Large intestine (tissue), 3 donors: ENCODE measurements around the gene CYTL1. TPM values are rescaled to one million over a fixed set of nuclear protein-coding genes. Genes with fewer than 3 reads are reported as not detected.

Experiments used
- DNase-seq, 2 donors: peaks; one replicate each; pipeline versions ENCODE4 v3.0.0 to v3.0.0-alpha.2; 2013
- H3K27ac ChIP-seq: one replicate; pipeline ENCODE4 v1.5.1; 2013; ENCODE audit warnings: low read length
- H3K27me3 ChIP-seq: 2 replicates; pipeline ENCODE4 v1.6.1; 2013; ENCODE audit warnings: low read length; ENCODE audit not compliant: control insufficient read depth, insufficient read depth
- H3K36me3 ChIP-seq: 2 replicates; pipeline ENCODE4 v1.6.1; 2013; ENCODE audit warnings: low read length; ENCODE audit not compliant: control insufficient read depth, insufficient read depth
- H3K4me1 ChIP-seq: one replicate; pipeline ENCODE4 v1.6.1; 2013; ENCODE audit warnings: low read length; ENCODE audit not compliant: control insufficient read depth, insufficient read depth
- H3K4me3 ChIP-seq: one replicate; pipeline ENCODE4 v1.5.1; 2013; ENCODE audit warnings: low read length
- H3K9me3 ChIP-seq: one replicate; pipeline ENCODE4 v1.6.1; 2013; ENCODE audit warnings: mild to moderate bottlenecking, low read depth, low read length, moderate library complexity; ENCODE audit not compliant: control insufficient read depth
- WGBS: methylation state at CpG from one replicate; pipeline ENCODE4 v1.1.5; 2013; ENCODE audit warnings: low lambda C conversion rate; ENCODE audit not compliant: insufficient coverage; 5-methylcytosine and 5-hydroxymethylcytosine counted together
- polyA plus RNA-seq: library from polyadenylated mRNA; unstranded; fragments of 120-200 nt; gene quantifications from one replicate; pipeline ENCODE4 v1.2.1, GENCODE V29; 2013

Gene CYTL1
- polyA plus RNA-seq, 1 donor, result 6.7 TPM

- Histone ChIP-seq H3K9me3 (no peaks in the 10 kb centered on the region), H3K36me3 (no peaks in the 10 kb centered on the region), H3K4me1 (no peaks in the 10 kb centered on the region), H3K4me3 (no peak overlapping the region), H3K27ac (no peak overlapping the region), H3K27me3 (no peaks in the 10 kb centered on the region)
- no peak for DNase-seq
- WGBS, result no CpG with 5 or more reads among the region's 8 CpGs
These were observed 14.9 kb upstream of the CYTL1 start for GRCh38 chr4:5034206-5034605.

DNA sequence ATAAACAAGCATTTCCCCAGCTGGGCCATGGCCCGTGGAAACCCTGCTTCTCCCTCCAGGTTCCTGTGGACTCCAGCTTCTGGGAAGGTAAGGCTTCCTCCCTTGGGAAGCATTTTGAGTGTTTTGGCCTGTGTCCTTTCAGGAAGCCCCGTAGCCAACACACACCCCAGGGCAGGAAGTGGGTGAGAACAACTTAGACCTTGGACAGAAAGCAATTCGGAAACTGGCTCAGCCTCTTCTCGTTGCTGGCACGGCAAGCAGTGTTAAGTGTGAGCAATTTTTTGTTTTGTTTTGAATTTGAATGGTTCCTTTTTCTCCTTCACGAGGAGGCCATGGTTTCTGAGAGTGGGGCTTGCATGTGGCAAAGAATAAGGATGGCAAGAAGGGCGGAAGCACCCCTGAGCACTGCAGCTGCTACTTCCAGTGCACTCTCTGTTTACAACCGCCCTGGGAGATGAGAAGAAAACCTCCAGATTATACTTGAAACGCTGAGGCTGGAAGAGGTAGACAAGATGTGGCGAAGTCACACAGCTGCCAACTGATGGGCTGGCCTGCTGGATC, 14.1 kb upstream of the CYTL1 start:
- no peaks in the 10 kb centered on the region for H3K27me3 ChIP-seq
- H3K36me3 ChIP-seq, result no peaks in the 10 kb centered on the region
- H3K4me3 ChIP-seq, result no peak overlapping the region
- DNase-seq, result no peak
- no peak overlapping the region for H3K27ac ChIP-seq
- 63% methylated on average over 2 of the region's 10 CpGs for WGBS
- no peaks in the 10 kb centered on the region for H3K4me1 ChIP-seq
- no peaks in the 10 kb centered on the region for H3K9me3 ChIP-seq

DNA sequence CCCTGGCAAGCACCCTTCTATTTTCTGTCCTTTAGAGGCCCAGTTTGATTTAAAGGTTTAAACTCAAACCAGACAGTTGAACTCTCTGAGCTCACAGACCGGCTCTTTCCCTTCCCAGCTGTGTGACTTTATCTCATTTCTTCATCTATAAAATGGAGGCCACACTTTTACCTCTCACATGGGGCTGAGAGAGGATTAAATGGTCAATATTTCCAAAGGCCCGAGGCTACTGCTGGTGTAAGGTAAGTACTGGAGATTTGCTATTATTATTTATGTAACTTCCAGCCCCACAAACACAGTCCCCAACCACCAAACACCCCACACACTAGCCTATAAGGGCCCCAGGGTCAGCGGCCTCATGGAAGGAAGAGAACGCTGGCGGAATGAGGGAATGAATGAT, 13.6 kb upstream of the CYTL1 start:
- Histone ChIP-seq H3K9me3 (no peaks in the 10 kb centered on the region), H3K4me1 (no peaks in the 10 kb centered on the region), H3K36me3 (no peaks in the 10 kb centered on the region), H3K4me3 (no peak overlapping the region), H3K27me3 (no peaks in the 10 kb centered on the region), H3K27ac (no peak overlapping the region)
- 57% methylated on average over 1 of the region's 5 CpGs for WGBS
- DNase-seq, result no peak

DNA sequence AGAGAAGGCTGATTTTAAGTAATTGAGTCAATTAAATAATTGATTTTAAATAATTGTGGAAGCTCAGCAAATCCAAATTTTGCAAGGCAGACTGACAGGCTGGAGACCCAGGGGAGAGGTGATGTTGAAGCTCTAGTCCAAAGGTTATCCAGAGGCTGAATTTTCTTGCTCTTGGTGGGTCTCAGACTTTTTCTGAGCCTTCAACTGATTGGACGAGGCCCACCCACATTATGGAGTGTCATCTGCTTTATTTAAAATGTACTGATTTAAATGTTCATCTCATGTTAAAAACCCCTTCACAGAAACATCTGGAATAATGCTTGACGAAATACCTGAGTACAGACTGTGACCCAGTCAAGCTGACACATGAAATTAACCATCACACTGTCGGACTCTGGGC, 11.7 kb upstream of the CYTL1 start:
- no peak for DNase-seq
- Histone ChIP-seq H3K27me3 (no peaks in the 10 kb centered on the region), H3K27ac (no peak overlapping the region), H3K4me1 (no peaks in the 10 kb centered on the region), H3K36me3 (no peaks in the 10 kb centered on the region), H3K4me3 (no peak overlapping the region), H3K9me3 (no peaks in the 10 kb centered on the region)
- no CpG with 5 or more reads among the region's 3 CpGs for WGBS

GRCh38 chr4:5030221-5030620, 11.0 kb upstream of the CYTL1 start:
- H3K27me3 ChIP-seq, result no peaks in the 10 kb centered on the region
- WGBS, result no CpG with 5 or more reads among the region's 4 CpGs
- no peaks in the 10 kb centered on the region for H3K9me3 ChIP-seq
- H3K4me3 ChIP-seq, result no peak overlapping the region
- DNase-seq, result no peak
- H3K27ac ChIP-seq, result no peak overlapping the region
- no peaks in the 10 kb centered on the region for H3K4me1 ChIP-seq
- no peaks in the 10 kb centered on the region for H3K36me3 ChIP-seq

DNA sequence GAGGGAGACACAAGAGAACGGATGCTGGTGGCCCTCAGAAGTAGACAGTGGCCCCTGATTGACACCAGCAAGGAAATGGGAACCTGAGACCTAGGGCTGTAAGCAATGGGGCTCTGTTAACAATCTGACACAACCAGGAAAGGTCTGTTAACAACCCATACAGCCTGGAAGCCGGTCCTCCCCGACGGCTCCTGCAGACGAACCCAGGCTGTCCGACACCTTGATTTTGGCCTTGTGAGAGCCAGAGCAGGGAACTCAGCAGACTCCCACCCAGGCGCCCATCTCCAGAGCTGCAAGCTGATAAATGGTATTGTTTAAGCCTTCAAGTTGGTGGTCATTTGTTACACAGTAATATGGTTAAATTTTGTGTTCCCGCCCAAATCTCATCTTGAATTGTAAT, 10.2 kb upstream of the CYTL1 start:
- DNase-seq, result no peak
- no peaks in the 10 kb centered on the region for H3K9me3 ChIP-seq
- no CpG with 5 or more reads among the region's 8 CpGs for WGBS

GRCh38 chr4:5028480-5028879, 9.2 kb upstream of the CYTL1 start:
- no CpG with 5 or more reads among the region's 2 CpGs for WGBS
- no peaks in the 10 kb centered on the region for H3K4me1 ChIP-seq

More for the DNA sequence above, 10.2 kb upstream of the CYTL1 start:
- no peaks in the 10 kb centered on the region for H3K27me3 ChIP-seq
- H3K4me3 ChIP-seq, result no peak overlapping the region
- H3K27ac ChIP-seq, result no peak overlapping the region
- no peaks in the 10 kb centered on the region for H3K4me1 ChIP-seq
- H3K36me3 ChIP-seq, result no peaks in the 10 kb centered on the region

GRCh38 chr4:5027346-5027745, 8.1 kb upstream of the CYTL1 start:
- H3K36me3 ChIP-seq, result no peaks in the 10 kb centered on the region
- H3K4me3 ChIP-seq, result no peak overlapping the region
- H3K9me3 ChIP-seq, result no peaks in the 10 kb centered on the region
- H3K27ac ChIP-seq, result no peak overlapping the region
- no peaks in the 10 kb centered on the region for H3K4me1 ChIP-seq
- no peaks in the 10 kb centered on the region for H3K27me3 ChIP-seq
- no peak for DNase-seq

More at GRCh38 chr4:5028480-5028879, 9.2 kb upstream of the CYTL1 start:
- no peaks in the 10 kb centered on the region for H3K36me3 ChIP-seq
- H3K27ac ChIP-seq, result no peak overlapping the region
- H3K9me3 ChIP-seq, result no peaks in the 10 kb centered on the region
- H3K27me3 ChIP-seq, result no peaks in the 10 kb centered on the region
- no peak for DNase-seq
- no peak overlapping the region for H3K4me3 ChIP-seq

DNA sequence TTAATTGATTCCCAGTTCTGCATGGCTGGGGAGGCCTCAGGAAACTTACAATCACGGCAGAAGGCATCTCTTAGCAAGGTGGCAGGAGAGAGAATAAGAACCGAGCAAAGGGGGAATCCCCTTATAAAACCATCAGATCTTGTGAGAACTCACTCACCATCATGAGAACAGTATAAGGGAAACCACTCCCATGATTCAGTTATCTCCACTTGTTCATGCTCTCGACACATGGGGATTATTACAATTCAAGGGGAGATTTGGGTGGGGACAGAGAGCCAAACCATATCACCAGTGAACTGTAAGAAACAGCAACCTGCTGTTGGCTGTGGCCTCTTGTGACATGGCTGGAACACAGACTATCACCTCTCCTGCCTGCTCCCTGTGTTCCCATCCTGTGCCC, 7.1 kb upstream of the CYTL1 start:
- Histone ChIP-seq H3K9me3 (no peaks in the 10 kb centered on the region), H3K4me3 (no peak overlapping the region), H3K27ac (no peak overlapping the region), H3K36me3 (no peaks in the 10 kb centered on the region), H3K4me1 (no peaks in the 10 kb centered on the region), H3K27me3 (no peaks in the 10 kb centered on the region)
- no peak for DNase-seq
- WGBS, result 80% methylated on average over 1 of the region's 3 CpGs

DNA sequence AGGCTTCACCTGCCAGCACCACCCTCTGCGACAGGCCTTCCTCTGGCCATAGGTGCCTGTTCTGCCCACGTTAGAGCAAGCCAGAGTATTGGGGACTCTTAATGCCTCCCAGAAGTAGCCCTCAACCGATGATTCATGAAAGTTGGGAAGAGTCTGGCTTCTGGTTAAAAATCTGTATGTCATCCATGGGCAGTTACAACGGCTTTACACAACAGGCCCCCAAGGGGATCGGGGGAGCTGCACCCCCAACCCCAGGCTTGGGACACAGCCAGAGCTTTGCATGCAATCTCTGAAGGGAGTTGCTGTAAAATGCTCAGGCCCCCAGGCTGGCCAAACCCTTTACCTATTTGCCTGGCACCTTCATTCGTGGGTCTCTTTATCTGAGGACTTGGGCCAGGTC, 5.4 kb upstream of the CYTL1 start:
- DNase-seq, result no peak
- no peaks in the 10 kb centered on the region for H3K36me3 ChIP-seq
- no CpG with 5 or more reads among the region's 6 CpGs for WGBS
- peaks cover 5% of the 10 kb centered on the region for H3K27me3 ChIP-seq
- no peaks in the 10 kb centered on the region for H3K4me1 ChIP-seq
- H3K9me3 ChIP-seq, result no peaks in the 10 kb centered on the region
- no peak overlapping the region for H3K27ac ChIP-seq
- H3K4me3 ChIP-seq, result no peak overlapping the region

DNA sequence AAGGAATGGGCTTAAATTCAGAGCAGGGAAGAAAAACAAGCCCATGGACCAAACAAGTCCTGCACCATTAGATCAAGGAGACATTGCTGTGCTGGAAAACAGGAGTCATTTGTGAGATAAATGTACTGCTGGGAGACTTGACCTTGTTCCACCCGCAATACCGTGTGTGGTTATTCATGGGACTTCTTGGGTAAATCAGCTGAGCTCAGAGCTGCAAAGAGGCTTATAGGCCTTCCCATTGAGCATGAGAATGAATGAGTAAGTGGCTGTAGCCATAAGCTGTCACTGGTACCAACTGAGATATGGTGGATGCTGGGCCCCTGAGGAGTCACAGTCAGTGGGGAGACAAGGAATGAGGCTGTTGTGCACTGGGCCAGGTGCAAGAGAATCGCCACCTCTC, 2.3 kb upstream of the CYTL1 start:
- no peak for DNase-seq
- Histone ChIP-seq H3K4me3 (no peak overlapping the region), H3K27me3 (peaks cover 16% of the 10 kb centered on the region), H3K4me1 (no peaks in the 10 kb centered on the region), H3K27ac (no peak overlapping the region), H3K9me3 (no peaks in the 10 kb centered on the region), H3K36me3 (no peaks in the 10 kb centered on the region)
- whole genome bisulfite sequencing, result no CpG with 5 or more reads among the region's 3 CpGs
